DOHH2 (cell line): Measurements from ENCODE around the gene FAT3.

Experiments used
- EZH2phosphoT487 ChIP-seq: fragments of 200-600 bp; sonication (generic); IDR thresholded peaks from 2 replicates; pipeline ENCODE4 v1.6.1; 2017; ENCODE audit warnings: borderline replicate concordance, mild to moderate bottlenecking, antibody characterized with exemption, low read length, moderate library complexity, mixed read lengths
- TF ChIP-seq, protein P1 (sequence below): fragments of 200-600 bp; sonication (generic); IDR thresholded peaks from one replicate; pipeline ENCODE4 v1.5.1; 2014; ENCODE audit warnings: antibody characterized with exemption, mild to moderate bottlenecking, low read depth, low read length; ENCODE audit not compliant: poor library complexity, severe bottlenecking

DNA sequence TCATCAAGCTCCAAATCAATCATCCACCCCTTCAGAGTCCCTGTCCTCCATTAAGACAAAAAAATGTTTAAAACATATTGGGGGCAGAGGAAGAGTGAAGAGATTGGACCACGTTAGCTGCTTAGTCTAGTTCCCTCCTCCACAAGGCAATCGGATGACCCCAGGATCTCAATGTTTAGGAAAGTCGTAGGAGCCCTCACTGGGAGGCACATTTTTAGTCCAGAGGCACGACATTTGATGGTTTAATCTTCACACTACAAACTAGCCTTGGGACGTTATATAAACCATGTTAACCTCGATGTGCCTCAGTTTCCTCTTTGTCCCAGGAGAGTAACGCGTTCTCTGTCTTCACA is 588 bp upstream of the FAT3 start:
- TF ChIP-seq, protein P1, sequence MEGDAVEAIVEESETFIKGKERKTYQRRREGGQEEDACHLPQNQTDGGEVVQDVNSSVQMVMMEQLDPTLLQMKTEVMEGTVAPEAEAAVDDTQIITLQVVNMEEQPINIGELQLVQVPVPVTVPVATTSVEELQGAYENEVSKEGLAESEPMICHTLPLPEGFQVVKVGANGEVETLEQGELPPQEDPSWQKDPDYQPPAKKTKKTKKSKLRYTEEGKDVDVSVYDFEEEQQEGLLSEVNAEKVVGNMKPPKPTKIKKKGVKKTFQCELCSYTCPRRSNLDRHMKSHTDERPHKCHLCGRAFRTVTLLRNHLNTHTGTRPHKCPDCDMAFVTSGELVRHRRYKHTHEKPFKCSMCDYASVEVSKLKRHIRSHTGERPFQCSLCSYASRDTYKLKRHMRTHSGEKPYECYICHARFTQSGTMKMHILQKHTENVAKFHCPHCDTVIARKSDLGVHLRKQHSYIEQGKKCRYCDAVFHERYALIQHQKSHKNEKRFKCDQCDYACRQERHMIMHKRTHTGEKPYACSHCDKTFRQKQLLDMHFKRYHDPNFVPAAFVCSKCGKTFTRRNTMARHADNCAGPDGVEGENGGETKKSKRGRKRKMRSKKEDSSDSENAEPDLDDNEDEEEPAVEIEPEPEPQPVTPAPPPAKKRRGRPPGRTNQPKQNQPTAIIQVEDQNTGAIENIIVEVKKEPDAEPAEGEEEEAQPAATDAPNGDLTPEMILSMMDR = no peak
- TF ChIP-seq EZH2phosphoT487 = no peak
